ENCODE measurements around the gene ARL6IP5.

DNA sequence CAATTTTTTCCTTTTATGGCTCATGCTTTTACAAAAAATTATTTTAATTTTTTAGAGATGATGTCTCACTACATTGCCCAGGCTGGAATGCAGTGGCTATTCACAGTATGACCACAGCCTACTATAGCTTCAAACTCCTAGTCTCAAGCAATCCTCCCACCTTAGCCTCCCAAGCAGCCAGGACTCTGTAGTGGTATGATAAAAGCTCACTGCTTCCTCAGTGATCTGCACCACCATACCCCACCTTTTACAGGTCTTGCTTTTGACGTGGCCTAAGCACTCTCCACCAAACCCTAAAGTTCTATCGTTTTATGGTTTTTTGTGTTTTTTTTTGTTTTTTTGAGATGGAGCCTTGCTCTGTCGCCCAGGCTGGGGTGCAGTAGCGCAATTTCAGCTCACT lies 18.6 kb upstream of the ARL6IP5 start:
- TF ChIP-seq POLR2A (IDR thresholded peaks at IDR 0.05) (no peak), POLR2AphosphoS5 (IDR thresholded peaks at IDR 0.05) (no peak)
- TF ChIP-seq, protein P1, sequence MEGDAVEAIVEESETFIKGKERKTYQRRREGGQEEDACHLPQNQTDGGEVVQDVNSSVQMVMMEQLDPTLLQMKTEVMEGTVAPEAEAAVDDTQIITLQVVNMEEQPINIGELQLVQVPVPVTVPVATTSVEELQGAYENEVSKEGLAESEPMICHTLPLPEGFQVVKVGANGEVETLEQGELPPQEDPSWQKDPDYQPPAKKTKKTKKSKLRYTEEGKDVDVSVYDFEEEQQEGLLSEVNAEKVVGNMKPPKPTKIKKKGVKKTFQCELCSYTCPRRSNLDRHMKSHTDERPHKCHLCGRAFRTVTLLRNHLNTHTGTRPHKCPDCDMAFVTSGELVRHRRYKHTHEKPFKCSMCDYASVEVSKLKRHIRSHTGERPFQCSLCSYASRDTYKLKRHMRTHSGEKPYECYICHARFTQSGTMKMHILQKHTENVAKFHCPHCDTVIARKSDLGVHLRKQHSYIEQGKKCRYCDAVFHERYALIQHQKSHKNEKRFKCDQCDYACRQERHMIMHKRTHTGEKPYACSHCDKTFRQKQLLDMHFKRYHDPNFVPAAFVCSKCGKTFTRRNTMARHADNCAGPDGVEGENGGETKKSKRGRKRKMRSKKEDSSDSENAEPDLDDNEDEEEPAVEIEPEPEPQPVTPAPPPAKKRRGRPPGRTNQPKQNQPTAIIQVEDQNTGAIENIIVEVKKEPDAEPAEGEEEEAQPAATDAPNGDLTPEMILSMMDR (IDR thresholded peaks at IDR 0.05), result no peak
